Esophagus muscularis mucosa (tissue), 4 donors: ENCODE data around the gene SCO2. TPM values are rescaled to one million over a fixed set of nuclear protein-coding genes. Genes with fewer than 3 reads are reported as not detected.

ENCODE experiments used
- DNase-seq: peaks from one replicate; pipeline ENCODE4 v3.0.0-alpha.2; 2017; ENCODE audit errors: extremely low spot score
- H3K27ac ChIP-seq, 4 donors: fragments of 200-600 bp; sonication (generic); replicated peaks in 1 of 4; 1 replicate in 3 of 4; 2 replicates in 1 of 4; pipeline ENCODE4 v1.5.1; 2016 to 2019; ENCODE audit warnings: mild to moderate bottlenecking in 1 of 4
- H3K27me3 ChIP-seq, 4 donors: fragments of 200-600 bp; sonication (generic); one replicate each; pipeline versions ENCODE4 v1.5.1 to v1.6.0; 2016 to 2019
- H3K36me3 ChIP-seq, 4 donors: fragments of 200-600 bp; sonication (generic); one replicate each; pipeline ENCODE4 v1.5.1; 2016 to 2019
- H3K4me1 ChIP-seq, 4 donors: fragments of 200-600 bp; sonication (generic); one replicate each; pipeline ENCODE4 v1.5.1; 2016 to 2019
- H3K4me3 ChIP-seq, 4 donors: fragments of 200-600 bp; sonication (generic); 1 replicate in 2 of 4; 2 replicates in 2 of 4; pipeline ENCODE4 v1.5.1; 2016 to 2019; ENCODE audit warnings: mild to moderate bottlenecking in 4 of 4, moderate library complexity in 1 of 4
- H3K9me3 ChIP-seq, 4 donors: fragments of 200-600 bp; sonication (generic); 1 replicate in 3 of 4; 2 replicates in 1 of 4; pipeline ENCODE4 v1.5.1; 2016 to 2019
- EP300 ChIP-seq: sonication (generic); formaldehyde crosslinking; IDR thresholded peaks from one replicate; pipeline ENCODE4 v1.6.1; 2017; ENCODE audit warnings: antibody characterized with exemption
- POLR2A ChIP-seq: fragments of 450-650 bp; IDR thresholded peaks from one replicate; pipeline ENCODE4 v1.6.1; 2017; ENCODE audit warnings: antibody characterized with exemption, moderate library complexity, mild to moderate bottlenecking, low read depth
- POLR2AphosphoS5 ChIP-seq, 2 donors: sonication (generic); formaldehyde crosslinking; IDR thresholded peaks; one replicate each; pipeline ENCODE4 v1.6.1; 2017; ENCODE audit warnings: antibody characterized with exemption in 2 of 2
- WGBS: methylation state at CpG from one replicate; pipeline ENCODE4 v1.1.5; 2018; 5-methylcytosine and 5-hydroxymethylcytosine counted together
- intact Hi-C: fragments of 100-400 bp; cut with DNase I; formaldehyde crosslinking; loops from one replicate; pipeline ENCODE4 v1.15.1; 2023
- total RNA-seq, 4 donors: library from RNA; depleted of rRNA; stranded (reverse); fragments of >200 nt; gene quantifications; one replicate each; pipeline versions ENCODE4 v1.1.0 to v1.2.1, GENCODE V29; 2016
- TF ChIP-seq, protein P1 (sequence below), 3 experiments: fragments of 200-600 bp in 2 of 3; fragments of 450-650 bp in 1 of 3; sonication (generic) in 2 of 3; IDR thresholded peaks; one replicate each; pipeline ENCODE4 v1.5.1; 2017 to 2019; ENCODE audit warnings: antibody characterized with exemption in 3 of 3, mild to moderate bottlenecking in 2 of 3, moderate library complexity in 1 of 3

Gene SCO2
- total RNA-seq, 4 donors from 2014 or later: 3.1 to 5.1 TPM; not detected in 2

- intact Hi-C loops: loop anchor here (5.0 kb wide), 1 partner anchor 53 kb away; the partner anchor contains the start of gene CHKB
- 67% methylated on average over 15 of the region's 15 CpGs for WGBS
- DNase-seq: no peak
Observed at GRCh38 chr22:50528682-50529415, 3.5 kb upstream of the SCO2 start.

GRCh38 chr22:50527921-50528681 is 2.7 kb upstream of the SCO2 start:
- Histone ChIP-seq H3K9me3 (no peaks in the 10 kb centered on the region), H3K27me3 (peaks cover 10 to 41% (median 27%) of the 10 kb centered on the region in 4 donors), H3K4me3 (peak overlapping the region in 1 of 4 donors; percentile 72), H3K36me3 (peaks cover 7 to 11% (median 11%) of the 10 kb centered on the region in 4 donors), H3K27ac (peak overlapping the region in 1 of 4 donors; percentile 93), H3K4me1 (peaks cover 45 to 87% (median 77%) of the 10 kb centered on the region in 4 donors)
- no peak for TF ChIP-seq EP300
- TF ChIP-seq, protein P1, sequence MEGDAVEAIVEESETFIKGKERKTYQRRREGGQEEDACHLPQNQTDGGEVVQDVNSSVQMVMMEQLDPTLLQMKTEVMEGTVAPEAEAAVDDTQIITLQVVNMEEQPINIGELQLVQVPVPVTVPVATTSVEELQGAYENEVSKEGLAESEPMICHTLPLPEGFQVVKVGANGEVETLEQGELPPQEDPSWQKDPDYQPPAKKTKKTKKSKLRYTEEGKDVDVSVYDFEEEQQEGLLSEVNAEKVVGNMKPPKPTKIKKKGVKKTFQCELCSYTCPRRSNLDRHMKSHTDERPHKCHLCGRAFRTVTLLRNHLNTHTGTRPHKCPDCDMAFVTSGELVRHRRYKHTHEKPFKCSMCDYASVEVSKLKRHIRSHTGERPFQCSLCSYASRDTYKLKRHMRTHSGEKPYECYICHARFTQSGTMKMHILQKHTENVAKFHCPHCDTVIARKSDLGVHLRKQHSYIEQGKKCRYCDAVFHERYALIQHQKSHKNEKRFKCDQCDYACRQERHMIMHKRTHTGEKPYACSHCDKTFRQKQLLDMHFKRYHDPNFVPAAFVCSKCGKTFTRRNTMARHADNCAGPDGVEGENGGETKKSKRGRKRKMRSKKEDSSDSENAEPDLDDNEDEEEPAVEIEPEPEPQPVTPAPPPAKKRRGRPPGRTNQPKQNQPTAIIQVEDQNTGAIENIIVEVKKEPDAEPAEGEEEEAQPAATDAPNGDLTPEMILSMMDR (IDR thresholded peaks at IDR 0.05): no peak
- no peak for TF ChIP-seq POLR2A
- TF ChIP-seq POLR2AphosphoS5 (IDR thresholded peaks at IDR 0.05): no peak
- no peak for DNase-seq
- 96% methylated on average over 14 of the region's 18 CpGs for WGBS
- intact Hi-C loops: loop anchor here (5.0 kb wide), 1 partner anchor 54 kb away; the partner anchor contains the start of gene CHKB

More at GRCh38 chr22:50528682-50529415, 3.5 kb upstream of the SCO2 start:
- peak overlapping the region; percentile 62 to 72 (median 63) for H3K4me3 ChIP-seq
- H3K4me1 ChIP-seq: peaks cover 45 to 83% (median 74%) of the 10 kb centered on the region in 4 donors
- H3K27me3 ChIP-seq: peaks cover 10 to 48% (median 33%) of the 10 kb centered on the region in 4 donors
- TF ChIP-seq EP300: no peak
- TF ChIP-seq, protein P1 (IDR thresholded peaks at IDR 0.05): no peak
- no peak for TF ChIP-seq POLR2A
- TF ChIP-seq POLR2AphosphoS5 (IDR thresholded peaks at IDR 0.05): no peak
- H3K27ac ChIP-seq: peak overlapping the region; percentile 79 to 93 (median 88)
- peaks cover 0 to 4% (median 3%) of the 10 kb centered on the region in 4 donors for H3K36me3 ChIP-seq
- H3K9me3 ChIP-seq: no peaks in the 10 kb centered on the region

DNA sequence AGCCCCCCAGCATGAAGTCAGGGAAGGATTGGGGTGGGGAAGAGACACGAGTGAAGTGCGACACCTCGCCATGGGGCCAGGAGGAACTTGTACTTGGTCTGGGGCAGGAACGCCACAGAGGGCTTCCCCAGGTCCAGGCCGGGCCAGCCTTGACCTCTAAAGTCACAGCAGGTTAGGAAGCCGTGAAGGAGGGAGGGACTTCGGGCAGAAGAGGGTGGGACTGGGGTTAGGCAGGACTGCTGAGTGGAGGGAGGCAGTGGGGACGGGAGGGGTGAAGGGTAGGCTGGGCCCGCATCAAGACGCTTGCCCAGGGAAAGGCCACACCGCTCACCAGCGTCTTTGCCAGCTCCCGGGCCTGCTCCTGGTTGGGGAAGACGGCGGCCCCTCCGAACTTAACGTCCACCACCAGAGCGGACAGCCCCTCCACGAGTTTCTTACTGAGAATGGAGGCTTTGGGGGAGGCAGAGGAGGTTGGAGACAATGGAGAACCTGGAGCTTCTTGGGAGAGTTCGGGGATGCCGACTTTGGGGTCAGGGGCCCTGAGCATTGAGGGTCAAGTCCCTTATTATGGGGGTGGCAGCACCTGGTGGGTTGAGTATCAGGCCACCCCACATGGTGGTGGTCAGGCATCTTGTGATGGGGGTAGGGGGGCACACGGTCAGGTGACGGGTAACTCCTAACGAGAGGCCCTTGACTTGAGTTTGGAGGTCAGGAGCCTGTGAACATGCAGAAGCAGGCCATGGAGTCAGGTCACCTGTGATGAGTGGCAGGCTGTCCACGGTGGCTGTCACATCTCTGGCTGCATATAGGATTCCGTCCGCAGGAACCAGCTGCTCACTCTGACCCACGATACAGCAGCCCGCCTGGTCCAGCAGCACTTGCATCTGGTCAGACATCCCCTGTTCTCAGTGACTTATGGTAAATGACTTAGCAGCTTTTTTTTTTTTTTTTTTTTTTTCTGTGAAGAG is 1.7 kb upstream of the SCO2 start:
- Histone ChIP-seq H3K36me3 (peaks cover 14 to 21% (median 20%) of the 10 kb centered on the region in 4 donors), H3K4me3 (peak overlapping the region; percentile 64 to 75 (median 68)), H3K27ac (peak overlapping the region; percentile 88 to 93 (median 90)), H3K27me3 (peaks cover 10 to 31% (median 19%) of the 10 kb centered on the region in 4 donors), H3K9me3 (no peaks in the 10 kb centered on the region), H3K4me1 (peaks cover 39 to 78% (median 69%) of the 10 kb centered on the region in 4 donors)
- TF ChIP-seq POLR2A: no peak
- no peak for TF ChIP-seq EP300
- TF ChIP-seq, protein P1 (IDR thresholded peaks at IDR 0.05): no peak
- TF ChIP-seq POLR2AphosphoS5 (IDR thresholded peaks at IDR 0.05): peak in 1 of 2 donors; percentile 30
- DNase-seq: no peak
- intact Hi-C loops: loop anchor here (5.0 kb wide), 1 partner anchor 55 kb away; the partner anchor contains the start of gene CHKB
- 68% methylated on average over 25 of the region's 29 CpGs for WGBS
